HFFc6 (cell line): ENCODE results near the gene SUGP2. TPM values are rescaled to one million over a fixed set of nuclear protein-coding genes. Genes with fewer than 3 reads are reported as not detected.

Source experiments
- DNase-seq: peaks from one replicate; pipeline ENCODE4 v3.0.0-alpha.2; 2018
- H3K27ac Mint-ChIP-seq: 2 replicates; pipeline ENCODE4 v1.8.0; 2020; ENCODE audit warnings: mild to moderate bottlenecking, mixed read lengths
- H3K27me3 Mint-ChIP-seq: 2 replicates; pipeline ENCODE4 v1.8.0; 2021; ENCODE audit warnings: mild to moderate bottlenecking, moderate library complexity, mixed read lengths; ENCODE audit not compliant: insufficient read depth
- H3K36me3 Mint-ChIP-seq: 2 replicates; pipeline ENCODE4 v1.8.0; 2021; ENCODE audit warnings: low read depth, mixed read lengths
- H3K4me1 Mint-ChIP-seq: 2 replicates; pipeline ENCODE4 v1.8.0; 2020; ENCODE audit warnings: low read depth, mixed read lengths
- H3K4me3 Mint-ChIP-seq: 2 replicates; pipeline ENCODE4 v1.8.0; 2020; ENCODE audit warnings: mild to moderate bottlenecking, moderate library complexity, mixed read lengths
- H3K9me3 Mint-ChIP-seq: 2 replicates; pipeline ENCODE4 v1.8.0; 2020; ENCODE audit warnings: mild to moderate bottlenecking, mixed read lengths
- total RNA-seq, 6 experiments: library from RNA; stranded (reverse); fragmentation: NEBNext Ultra II Directional; extraction: Animal tissue kit (Norgen Biotek cat#: 25700); gene quantifications; 2 replicates in 1 of 6; 3 replicates in 5 of 6; pipeline ENCODE4 v1.2.3, GENCODE V29; 2021
- TF ChIP-seq, protein P1 (sequence below): fragments of 200-600 bp; sonication (generic); IDR thresholded peaks from 2 replicates; pipeline ENCODE4 v1.5.0; 2021; ENCODE audit warnings: antibody characterized with exemption, mild to moderate bottlenecking

The SUGP2 gene
- total RNA-seq, 6 experiments from 2014 or later = 57.6 to 71.5 (median 61.8) TPM

DNA sequence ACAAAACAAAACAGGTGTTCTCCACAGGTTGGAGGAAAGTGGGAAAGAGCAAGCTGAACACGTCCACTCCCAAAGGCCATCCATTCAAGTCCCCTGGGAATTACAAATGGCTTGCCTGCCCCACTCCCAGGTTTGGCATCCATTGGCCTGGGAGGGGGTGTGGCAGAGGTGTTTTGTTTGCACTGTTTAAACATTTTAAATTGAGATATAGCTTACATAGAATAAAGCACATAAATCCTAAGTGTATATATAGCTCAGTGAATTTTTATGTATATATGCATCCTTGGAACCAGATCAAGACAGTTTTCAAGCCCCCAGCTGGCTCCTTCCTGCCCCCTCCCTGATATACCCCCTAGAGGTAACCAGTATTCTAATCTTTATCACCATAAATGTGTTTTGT lies 43.2 kb upstream of the SUGP2 start:
- Mint-ChIP-seq H3K4me3 (no peak overlapping the region), H3K27ac (no peak overlapping the region), H3K4me1 (no peaks in the 10 kb centered on the region), H3K27me3 (no peaks in the 10 kb centered on the region; the same call in 1 of the 2 replicates), H3K36me3 (no peaks in the 10 kb centered on the region; the same call in 1 of the 2 replicates), H3K9me3 (no peaks in the 10 kb centered on the region)
- DNase-seq = no peak
- TF ChIP-seq, protein P1, sequence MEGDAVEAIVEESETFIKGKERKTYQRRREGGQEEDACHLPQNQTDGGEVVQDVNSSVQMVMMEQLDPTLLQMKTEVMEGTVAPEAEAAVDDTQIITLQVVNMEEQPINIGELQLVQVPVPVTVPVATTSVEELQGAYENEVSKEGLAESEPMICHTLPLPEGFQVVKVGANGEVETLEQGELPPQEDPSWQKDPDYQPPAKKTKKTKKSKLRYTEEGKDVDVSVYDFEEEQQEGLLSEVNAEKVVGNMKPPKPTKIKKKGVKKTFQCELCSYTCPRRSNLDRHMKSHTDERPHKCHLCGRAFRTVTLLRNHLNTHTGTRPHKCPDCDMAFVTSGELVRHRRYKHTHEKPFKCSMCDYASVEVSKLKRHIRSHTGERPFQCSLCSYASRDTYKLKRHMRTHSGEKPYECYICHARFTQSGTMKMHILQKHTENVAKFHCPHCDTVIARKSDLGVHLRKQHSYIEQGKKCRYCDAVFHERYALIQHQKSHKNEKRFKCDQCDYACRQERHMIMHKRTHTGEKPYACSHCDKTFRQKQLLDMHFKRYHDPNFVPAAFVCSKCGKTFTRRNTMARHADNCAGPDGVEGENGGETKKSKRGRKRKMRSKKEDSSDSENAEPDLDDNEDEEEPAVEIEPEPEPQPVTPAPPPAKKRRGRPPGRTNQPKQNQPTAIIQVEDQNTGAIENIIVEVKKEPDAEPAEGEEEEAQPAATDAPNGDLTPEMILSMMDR = no peak

DNA sequence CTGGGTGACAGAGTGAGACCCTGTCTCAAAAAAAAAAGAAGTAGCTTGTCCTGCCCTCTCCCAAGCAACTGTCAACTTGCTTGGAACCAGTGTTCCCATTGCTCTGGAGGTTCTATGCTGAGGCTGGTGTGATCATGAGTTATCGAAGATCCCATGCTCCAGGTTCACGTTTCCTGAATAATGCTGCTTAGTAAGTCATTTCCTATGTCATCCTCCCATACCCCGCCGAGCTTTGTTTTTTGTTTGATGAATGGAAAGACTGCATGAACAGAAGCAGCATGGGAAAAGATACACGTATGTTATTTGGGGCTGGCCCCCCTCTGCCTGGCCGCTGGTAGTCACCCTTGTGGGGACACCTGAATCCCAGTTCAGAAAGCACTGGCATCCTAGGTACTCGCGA lies 41.8 kb upstream of the SUGP2 start:
- no peaks in the 10 kb centered on the region for H3K9me3 Mint-ChIP-seq
- TF ChIP-seq, protein P1 = no peak
- no peaks in the 10 kb centered on the region; the same call in 1 of the 2 replicates for H3K36me3 Mint-ChIP-seq
- no peak for DNase-seq
- no peak overlapping the region for H3K27ac Mint-ChIP-seq
- no peaks in the 10 kb centered on the region; the same call in 1 of the 2 replicates for H3K27me3 Mint-ChIP-seq
- H3K4me1 Mint-ChIP-seq = no peaks in the 10 kb centered on the region
- no peak overlapping the region for H3K4me3 Mint-ChIP-seq

DNA sequence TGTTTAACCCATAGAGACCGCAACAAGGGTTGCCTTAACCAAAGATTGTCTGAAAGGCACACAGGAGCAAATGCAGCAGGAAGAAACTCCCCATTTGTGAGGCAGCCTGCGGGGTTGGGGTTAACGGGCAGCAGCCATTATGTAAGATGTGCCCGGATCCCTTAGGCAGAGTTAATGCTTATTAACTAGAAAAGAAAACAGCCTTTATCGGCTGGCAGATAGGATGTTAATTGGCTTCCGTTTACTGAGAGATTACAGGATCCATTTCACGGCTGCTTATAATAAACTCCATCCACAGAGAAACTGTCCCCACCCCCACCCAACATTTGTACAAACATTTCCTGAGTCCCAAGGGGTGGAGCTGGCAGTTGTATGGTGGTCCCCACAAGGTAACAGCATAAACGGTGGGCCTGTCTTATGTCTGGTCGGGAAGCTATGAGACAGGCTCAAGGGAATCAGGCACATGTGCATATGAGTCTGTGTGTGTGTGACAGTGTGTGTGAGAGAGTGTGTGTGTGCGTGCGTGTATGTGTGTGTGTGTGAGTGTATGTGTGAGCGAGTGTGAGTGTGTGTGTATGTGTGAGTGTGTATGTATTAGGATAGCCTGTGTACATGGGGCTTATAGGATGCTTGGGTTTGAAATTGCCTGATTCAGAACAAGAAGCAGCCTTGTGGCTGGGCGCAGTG lies 41.0 kb upstream of the SUGP2 start:
- TF ChIP-seq, protein P1 = no peak

DNA sequence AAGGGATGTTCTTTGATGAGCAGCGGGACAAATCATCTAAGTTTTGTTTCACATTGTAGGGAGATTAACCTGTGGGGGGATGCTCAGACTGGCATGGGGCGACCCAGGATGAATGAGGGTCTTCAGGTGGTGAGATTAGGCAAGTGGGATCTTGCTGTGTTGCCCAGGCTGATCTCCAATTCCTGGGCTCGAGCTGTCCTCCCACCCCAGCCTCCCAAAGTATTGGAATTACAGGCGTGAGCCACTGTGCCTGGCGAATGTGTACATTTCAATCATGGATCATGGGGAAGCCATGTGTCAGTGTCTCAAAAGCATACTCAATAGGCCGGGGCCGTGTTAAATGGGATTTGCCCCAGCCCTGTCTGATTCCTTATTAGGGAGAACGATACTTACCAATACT lies 38.6 kb upstream of the SUGP2 start:
- no peaks in the 10 kb centered on the region; the same call in 1 of the 2 replicates for H3K27me3 Mint-ChIP-seq

More for the DNA sequence above, 41.0 kb upstream of the SUGP2 start:
- H3K27me3 Mint-ChIP-seq = no peaks in the 10 kb centered on the region; the same call in 1 of the 2 replicates
- DNase-seq = no peak
- H3K4me3 Mint-ChIP-seq = no peak overlapping the region
- no peaks in the 10 kb centered on the region; the same call in 1 of the 2 replicates for H3K36me3 Mint-ChIP-seq
- H3K27ac Mint-ChIP-seq = no peak overlapping the region
- no peaks in the 10 kb centered on the region for H3K4me1 Mint-ChIP-seq
- no peaks in the 10 kb centered on the region for H3K9me3 Mint-ChIP-seq

DNA sequence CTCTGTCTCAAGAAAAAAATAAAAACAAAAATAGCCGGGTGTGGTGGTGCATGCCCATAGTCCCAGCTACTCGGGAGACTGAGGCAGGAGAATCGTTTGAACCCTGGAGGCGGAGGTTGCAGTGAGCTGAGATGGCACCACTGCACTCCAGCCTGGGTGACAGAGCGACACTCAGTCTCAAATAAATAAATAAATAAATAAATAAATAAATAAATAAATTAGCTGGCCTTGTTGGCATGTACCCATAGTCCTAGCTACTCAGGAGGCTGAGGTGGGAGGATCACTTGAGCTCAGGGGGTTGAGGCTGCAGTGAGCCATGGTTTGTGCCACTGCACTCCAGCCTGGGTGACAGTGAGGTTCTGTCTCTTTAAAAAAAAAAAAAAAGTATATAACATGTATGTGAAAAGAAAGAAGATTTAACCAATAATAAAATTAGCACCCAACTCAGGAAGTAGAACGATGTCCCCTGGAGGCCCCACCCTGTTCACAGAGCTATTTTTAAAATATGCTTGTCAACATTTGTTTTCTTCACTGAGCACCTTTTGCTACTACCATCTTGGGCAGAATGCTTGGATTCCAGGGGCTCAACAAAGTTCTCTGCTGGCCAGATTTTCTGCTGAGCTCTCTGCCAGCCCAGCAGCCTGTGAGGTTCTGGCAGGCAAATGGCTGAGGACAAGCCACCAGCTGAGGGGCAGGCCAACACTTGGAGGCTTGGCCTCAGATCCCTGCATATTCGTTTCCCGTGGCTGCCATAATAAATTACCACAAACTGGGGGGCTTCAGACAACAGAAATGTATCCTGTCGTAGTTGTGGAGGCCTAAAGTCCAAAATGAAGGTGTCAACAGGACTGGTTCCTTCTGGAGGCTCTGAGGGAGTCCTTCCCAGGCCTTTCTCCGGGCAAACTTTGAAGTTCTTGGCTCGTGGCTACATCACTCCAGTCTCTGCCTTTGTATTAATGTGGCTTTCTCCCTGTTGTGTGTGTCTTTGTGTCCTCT lies 35.6 kb upstream of the SUGP2 start:
- H3K9me3 Mint-ChIP-seq = no peaks in the 10 kb centered on the region
- no peaks in the 10 kb centered on the region for H3K36me3 Mint-ChIP-seq
- H3K4me3 Mint-ChIP-seq = no peak overlapping the region
- no peak overlapping the region for H3K27ac Mint-ChIP-seq
- H3K4me1 Mint-ChIP-seq = peaks cover 14% of the 10 kb centered on the region
- no peak for DNase-seq
- peaks cover 1% of the 10 kb centered on the region for H3K27me3 Mint-ChIP-seq
- TF ChIP-seq, protein P1 = no peak

More for the DNA sequence above, 38.6 kb upstream of the SUGP2 start:
- Mint-ChIP-seq H3K27ac (no peak overlapping the region), H3K36me3 (no peaks in the 10 kb centered on the region), H3K4me1 (no peaks in the 10 kb centered on the region), H3K4me3 (no peak overlapping the region), H3K9me3 (no peaks in the 10 kb centered on the region)
- TF ChIP-seq, protein P1 = no peak
- DNase-seq = no peak
